GM19025 (cell line): ENCODE results near the gene SPANXN1.
"Not testable (repeated sequence)": the region's sequence is repeated elsewhere in the genome, so short reads cannot be mapped to it uniquely, and the experiment has no call there.

Experiments
- ATAC-seq: cut with Tn5 transposase; IDR thresholded peaks from one replicate; pipeline ENCODE4 v1.9.1; 2021; ENCODE audit warnings: mild to moderate bottlenecking, low read depth, moderate library complexity; ENCODE audit not compliant: unreplicated experiment

Gene SPANXN1

GRCh38 chrX:145247203-145247602 is at the start of gene SPANXN1:
Gene SPANXN1, plus strand, starts transcription at chrX:145247503. Its CDS starts 84 bp downstream, at chrX:145247587.
- not testable (repeated sequence) for ATAC-seq

- no peak for ATAC-seq
These were observed 48.2 kb upstream of the SPANXN1 start for GRCh38 chrX:145199078-145199477.

GRCh38 chrX:145213504-145213903 is 33.8 kb upstream of the SPANXN1 start:
- ATAC-seq = no peak

GRCh38 chrX:145292218-145292617 is 44.9 kb downstream of the SPANXN1 start:
- no peak for ATAC-seq
